Upper lobe of left lung (tissue), 6 donors: ENCODE measurements around the gene RNF11. TPM values are rescaled to one million over a fixed set of nuclear protein-coding genes. Genes with fewer than 3 reads are reported as not detected.

Experiments used
- ATAC-seq, 2 donors: fragments of 200-7000 bp; cut with Tn5 transposase; one replicate each; pipeline ENCODE4 v1.9.1; 2022; ENCODE audit warnings: mild to moderate bottlenecking in 2 of 2, moderate library complexity in 2 of 2; ENCODE audit not compliant: low FRiP score in 2 of 2
- DNase-seq, 2 donors: peaks; one replicate each; pipeline ENCODE4 v3.0.0-alpha.2; 2019 to 2020
- H3K27ac ChIP-seq, 4 donors: fragments of 200-600 bp; sonication (generic); one replicate each; pipeline ENCODE4 v1.5.1; 2016 to 2019
- H3K27me3 ChIP-seq, 4 donors: fragments of 200-600 bp; sonication (generic); one replicate each; pipeline ENCODE4 v1.5.1; 2017 to 2019
- H3K36me3 ChIP-seq, 4 donors: fragments of 200-600 bp; sonication (generic); one replicate each; pipeline ENCODE4 v1.5.1; 2016 to 2019
- H3K4me1 ChIP-seq, 4 donors: fragments of 200-600 bp; sonication (generic); one replicate each; pipeline ENCODE4 v1.5.1; 2018 to 2019
- H3K4me3 ChIP-seq, 4 donors: fragments of 200-600 bp; sonication (generic); one replicate each; pipeline ENCODE4 v1.5.1; 2017 to 2019; ENCODE audit warnings: mild to moderate bottlenecking in 2 of 4, moderate library complexity in 1 of 4
- H3K9me3 ChIP-seq, 4 donors: fragments of 200-600 bp; sonication (generic); one replicate each; pipeline ENCODE4 v1.5.1; 2018 to 2019
- EP300 ChIP-seq, 4 donors: sonication (generic); formaldehyde crosslinking; IDR thresholded peaks; one replicate each; pipeline ENCODE4 v1.5.1; 2017; ENCODE audit warnings: antibody characterized with exemption in 4 of 4, control low read depth in 2 of 4
- POLR2A ChIP-seq, 4 donors: fragments of 450-650 bp; IDR thresholded peaks; one replicate each; pipeline ENCODE4 v1.5.1; 2016 to 2017; ENCODE audit warnings: antibody characterized with exemption in 4 of 4, mild to moderate bottlenecking in 2 of 4
- POLR2AphosphoS5 ChIP-seq, 2 donors: sonication (generic); formaldehyde crosslinking; IDR thresholded peaks; one replicate each; pipeline ENCODE4 v1.5.1; 2017; ENCODE audit warnings: antibody characterized with exemption in 2 of 2
- WGBS, 2 donors: methylation state at CpG; one replicate each; pipeline ENCODE4 v1.1.5; 2017 to 2018; 5-methylcytosine and 5-hydroxymethylcytosine counted together
- total RNA-seq, 6 donors: library from RNA; depleted of rRNA in 4 of 6; stranded (reverse); fragments of >200 nt in 4 of 6; gene quantifications; one replicate each; pipeline versions ENCODE4 v1.1.0 to v1.2.1, GENCODE V29; 2016 to 2021
- TF ChIP-seq, protein P1 (sequence below), 6 experiments: fragments of 450-650 bp in 4 of 6; fragments of 200-600 bp in 2 of 6; sonication (generic) in 2 of 6; IDR thresholded peaks; one replicate each; pipeline ENCODE4 v1.5.1; 2016 to 2019; ENCODE audit warnings: antibody characterized with exemption in 6 of 6
- donor health status: DM: no; HTN: no; CAD: no; lungs with moderate emphysema.
- donor health status: DM: no; HTN: yes; CAD: no; lungs with severe emphysema.

RNF11 gene
- total RNA-seq, 6 donors from 2014 or later: 26.2 to 125 (median 78.8) TPM

GRCh38 chr1:51304360-51304759, 68.3 kb downstream of the RNF11 start:
- H3K27ac ChIP-seq: no peak overlapping the region
- no peaks in the 10 kb centered on the region for H3K27me3 ChIP-seq
- WGBS, 2 donors: 38 to 60% methylated on average over 1 of the region's 1 CpG
- H3K36me3 ChIP-seq: no peaks in the 10 kb centered on the region
- DNase-seq (no peak), ATAC-seq (no peak)
- TF ChIP-seq POLR2AphosphoS5 (IDR thresholded peaks at IDR 0.05): no peak
- no peak for TF ChIP-seq POLR2A (IDR thresholded peaks at IDR 0.05)
- H3K9me3 ChIP-seq: no peaks in the 10 kb centered on the region
- H3K4me1 ChIP-seq: peaks cover 0 to 8% (median 4%) of the 10 kb centered on the region in 4 donors
- H3K4me3 ChIP-seq: no peak overlapping the region

GRCh38 chr1:51305371-51305823, 69.3 kb downstream of the RNF11 start:
- Histone ChIP-seq H3K27ac (no peak overlapping the region), H3K4me3 (no peak overlapping the region)

GRCh38 chr1:51306950-51307349, 70.9 kb downstream of the RNF11 start:
- H3K27me3 ChIP-seq: no peaks in the 10 kb centered on the region
- TF ChIP-seq, protein P1, sequence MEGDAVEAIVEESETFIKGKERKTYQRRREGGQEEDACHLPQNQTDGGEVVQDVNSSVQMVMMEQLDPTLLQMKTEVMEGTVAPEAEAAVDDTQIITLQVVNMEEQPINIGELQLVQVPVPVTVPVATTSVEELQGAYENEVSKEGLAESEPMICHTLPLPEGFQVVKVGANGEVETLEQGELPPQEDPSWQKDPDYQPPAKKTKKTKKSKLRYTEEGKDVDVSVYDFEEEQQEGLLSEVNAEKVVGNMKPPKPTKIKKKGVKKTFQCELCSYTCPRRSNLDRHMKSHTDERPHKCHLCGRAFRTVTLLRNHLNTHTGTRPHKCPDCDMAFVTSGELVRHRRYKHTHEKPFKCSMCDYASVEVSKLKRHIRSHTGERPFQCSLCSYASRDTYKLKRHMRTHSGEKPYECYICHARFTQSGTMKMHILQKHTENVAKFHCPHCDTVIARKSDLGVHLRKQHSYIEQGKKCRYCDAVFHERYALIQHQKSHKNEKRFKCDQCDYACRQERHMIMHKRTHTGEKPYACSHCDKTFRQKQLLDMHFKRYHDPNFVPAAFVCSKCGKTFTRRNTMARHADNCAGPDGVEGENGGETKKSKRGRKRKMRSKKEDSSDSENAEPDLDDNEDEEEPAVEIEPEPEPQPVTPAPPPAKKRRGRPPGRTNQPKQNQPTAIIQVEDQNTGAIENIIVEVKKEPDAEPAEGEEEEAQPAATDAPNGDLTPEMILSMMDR (IDR thresholded peaks at IDR 0.05): no peak
- TF ChIP-seq POLR2A (IDR thresholded peaks at IDR 0.05) (no peak), POLR2AphosphoS5 (IDR thresholded peaks at IDR 0.05) (no peak)
- H3K4me3 ChIP-seq: no peak overlapping the region
- H3K36me3 ChIP-seq: no peaks in the 10 kb centered on the region
- DNase-seq: peak in 1 of 2 donors; percentile 62
- no peak for ATAC-seq
- H3K4me1 ChIP-seq: peaks cover 0 to 12% (median 4%) of the 10 kb centered on the region in 4 donors
- no peak overlapping the region for H3K27ac ChIP-seq
- no peaks in the 10 kb centered on the region for H3K9me3 ChIP-seq
- WGBS, 2 donors: 58 to 77% methylated on average over 5 of the region's 5 CpGs

More at GRCh38 chr1:51305371-51305823, 69.3 kb downstream of the RNF11 start:
- DNase-seq: no peak
- no peak for TF ChIP-seq POLR2A (IDR thresholded peaks at IDR 0.05)
- no peak for TF ChIP-seq EP300 (IDR thresholded peaks at IDR 0.05)
- TF ChIP-seq POLR2AphosphoS5 (IDR thresholded peaks at IDR 0.05): no peak
- TF ChIP-seq, protein P1 (IDR thresholded peaks at IDR 0.05): no peak
- ATAC-seq: no peak
- H3K36me3 ChIP-seq: no peaks in the 10 kb centered on the region
- WGBS, 2 donors: 63 to 81% methylated on average over 1 to 4 of the region's 4 CpGs
- H3K4me1 ChIP-seq: peaks cover 0 to 8% (median 4%) of the 10 kb centered on the region in 4 donors
- no peaks in the 10 kb centered on the region for H3K27me3 ChIP-seq
- H3K9me3 ChIP-seq: no peaks in the 10 kb centered on the region

DNA sequence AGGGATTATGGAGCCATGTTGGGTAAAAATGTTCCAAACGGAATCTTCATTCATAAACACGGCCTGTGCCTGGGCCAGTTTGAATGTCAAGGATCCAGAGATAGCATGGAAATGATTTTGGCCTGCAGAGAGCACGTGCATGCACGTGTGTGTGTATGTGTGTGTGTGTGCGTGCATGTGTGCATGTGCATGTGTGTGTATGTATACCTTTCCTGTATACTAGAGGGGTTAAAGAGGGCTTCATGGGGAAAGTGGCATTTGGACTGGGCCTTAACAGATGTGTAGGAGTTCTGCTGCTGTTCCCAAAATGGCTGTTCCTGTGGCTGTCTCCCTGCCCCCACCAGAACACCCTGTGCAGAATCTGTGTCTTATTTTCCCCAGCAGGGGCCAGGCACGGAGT, 72.6 kb downstream of the RNF11 start:
- Histone ChIP-seq H3K9me3 (no peaks in the 10 kb centered on the region), H3K36me3 (no peaks in the 10 kb centered on the region), H3K4me3 (no peak overlapping the region), H3K27ac (no peak overlapping the region), H3K27me3 (no peaks in the 10 kb centered on the region), H3K4me1 (peaks cover 0 to 18% (median 11%) of the 10 kb centered on the region in 4 donors)
- TF ChIP-seq EP300 (IDR thresholded peaks at IDR 0.05): no peak
- WGBS, 2 donors: 90 to 93% methylated on average over 5 to 6 of the region's 6 CpGs
- ATAC-seq (no peak), DNase-seq (no peak)

DNA sequence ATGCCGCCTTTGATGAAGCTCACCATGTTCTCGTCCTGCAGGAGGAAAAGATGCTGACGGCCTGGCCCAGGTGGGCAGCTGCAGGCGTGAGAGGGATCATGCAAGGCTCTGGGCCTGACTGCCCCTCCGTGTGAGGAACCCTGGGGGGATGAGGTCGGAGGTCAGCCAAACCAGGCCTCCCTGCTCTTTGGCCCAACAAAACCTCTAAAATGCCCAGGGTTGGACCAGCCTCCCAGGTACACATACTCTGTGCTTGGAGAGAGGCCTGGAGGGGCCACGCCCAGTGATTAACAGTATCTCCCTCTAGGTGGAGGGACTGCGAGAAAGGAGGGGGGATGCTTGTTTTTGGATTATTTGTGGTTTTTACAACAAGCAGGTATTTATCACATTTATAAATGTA, 73.2 kb downstream of the RNF11 start:
- DNase-seq (no peak), ATAC-seq (no peak)
- no peaks in the 10 kb centered on the region for H3K27me3 ChIP-seq
- H3K4me1 ChIP-seq: peaks cover 5 to 24% (median 16%) of the 10 kb centered on the region in 4 donors
- WGBS, 2 donors: 87 to 98% methylated on average over 5 to 8 of the region's 8 CpGs
- H3K4me3 ChIP-seq: no peak overlapping the region
- TF ChIP-seq, protein P1 (IDR thresholded peaks at IDR 0.05): no peak
- TF ChIP-seq POLR2A (IDR thresholded peaks at IDR 0.05): no peak
- no peak for TF ChIP-seq EP300 (IDR thresholded peaks at IDR 0.05)
- TF ChIP-seq POLR2AphosphoS5 (IDR thresholded peaks at IDR 0.05): no peak
- H3K9me3 ChIP-seq: no peaks in the 10 kb centered on the region
- no peak overlapping the region for H3K27ac ChIP-seq
- H3K36me3 ChIP-seq: no peaks in the 10 kb centered on the region

DNA sequence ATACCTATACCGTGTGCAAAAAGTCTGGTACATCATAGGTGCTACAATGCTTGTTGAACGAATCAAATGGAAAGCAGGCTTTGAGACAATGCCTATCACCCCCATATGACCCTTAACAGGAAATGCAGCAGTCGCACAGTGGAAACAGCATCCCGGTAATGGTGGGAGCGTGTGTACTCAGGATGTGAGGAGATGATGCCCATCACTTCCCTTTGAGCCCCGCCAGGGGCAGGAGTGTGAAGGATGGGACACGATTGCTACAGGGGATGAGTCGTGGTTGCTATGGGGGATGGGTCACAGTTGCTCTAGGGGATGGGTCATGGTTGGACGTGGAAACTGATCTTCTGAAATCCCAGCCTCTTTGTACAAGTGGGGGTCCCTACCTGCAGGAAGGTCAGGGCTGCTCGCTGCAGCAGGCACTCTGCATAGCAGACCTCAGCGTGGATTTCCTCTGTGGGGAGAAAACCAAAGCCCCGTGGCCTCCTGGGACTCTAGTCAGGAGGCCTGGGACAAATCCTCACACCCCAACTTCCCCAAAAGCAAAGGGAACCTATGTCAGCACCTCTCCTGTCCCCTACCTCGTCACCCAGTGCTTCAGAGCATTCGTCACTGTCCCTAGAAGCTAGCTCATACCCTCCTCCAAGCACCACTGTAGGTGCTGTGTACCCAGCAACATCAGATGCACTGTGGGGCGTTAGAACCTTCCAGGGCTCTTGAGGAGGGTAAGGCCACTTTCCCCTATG, 75.0 kb downstream of the RNF11 start:
- Histone ChIP-seq H3K36me3 (no peaks in the 10 kb centered on the region), H3K4me1 (peaks cover 10 to 37% (median 21%) of the 10 kb centered on the region in 4 donors), H3K27me3 (no peaks in the 10 kb centered on the region), H3K4me3 (no peak overlapping the region), H3K27ac (no peak overlapping the region), H3K9me3 (no peaks in the 10 kb centered on the region)
- DNase-seq (no peak), ATAC-seq (no peak)
- no peak for TF ChIP-seq POLR2A (IDR thresholded peaks at IDR 0.05)
- TF ChIP-seq EP300 (IDR thresholded peaks at IDR 0.05): no peak
- TF ChIP-seq, protein P1 (IDR thresholded peaks at IDR 0.05): no peak
- TF ChIP-seq POLR2AphosphoS5 (IDR thresholded peaks at IDR 0.05): no peak
- 58% methylated on average over 15 of the region's 15 CpGs for WGBS, 2 donors
